Middle frontal gyrus (tissue), 1 donor: Measurements from ENCODE around the gene CHODL.

Experiments
- DNase-seq: peaks from one replicate; pipeline ENCODE4 v3.0.0-alpha.2; 2015; ENCODE audit warnings: low spot score; ENCODE audit errors: extremely low spot score

CHODL gene

GRCh38 chr21:18244671-18245463 is at the start of gene CHODL:
Gene CHODL, plus strand, starts transcription at chr21:18244833. Its CDS starts 391 bp downstream, at chr21:18245224.
- DNase-seq: no peak

- no peak for DNase-seq
Measured at GRCh38 chr21:18204931-18205330, 39.7 kb upstream of the CHODL start.

GRCh38 chr21:18218331-18218730 is 26.3 kb upstream of the CHODL start:
- DNase-seq: no peak

GRCh38 chr21:18220498-18220897 is 24.1 kb upstream of the CHODL start:
- no peak for DNase-seq

- no peak for DNase-seq
Measured at GRCh38 chr21:18222346-18222745, 22.3 kb upstream of the CHODL start.

GRCh38 chr21:18228060-18228739 is 16.4 kb upstream of the CHODL start:
- no peak for DNase-seq

- no peak for DNase-seq
Measured at GRCh38 chr21:18235545-18235944, 9.1 kb upstream of the CHODL start.

- DNase-seq: no peak
Measured at GRCh38 chr21:18245464-18245967, 883 bp downstream of the CHODL start.

GRCh38 chr21:18248171-18248570 is 3.5 kb downstream of the CHODL start:
- no peak for DNase-seq

GRCh38 chr21:18249672-18250071 is 5.0 kb downstream of the CHODL start:
- DNase-seq: no peak

GRCh38 chr21:18251065-18251464 is 6.4 kb downstream of the CHODL start:
- no peak for DNase-seq

GRCh38 chr21:18252256-18252655 is 7.6 kb downstream of the CHODL start:
- DNase-seq: no peak

GRCh38 chr21:18252680-18253079 is 8.0 kb downstream of the CHODL start:
- no peak for DNase-seq

GRCh38 chr21:18253221-18253620 is 8.6 kb downstream of the CHODL start:
- no peak for DNase-seq

GRCh38 chr21:18253799-18254198 is 9.2 kb downstream of the CHODL start:
- DNase-seq: no peak

- no peak for DNase-seq
Measured at GRCh38 chr21:18265944-18266343, 21.3 kb downstream of the CHODL start.

GRCh38 chr21:18267496-18267895 is 22.9 kb downstream of the CHODL start:
- DNase-seq: no peak

- no peak for DNase-seq
Measured at GRCh38 chr21:18268906-18269305, 24.3 kb downstream of the CHODL start.

GRCh38 chr21:18269856-18270255 is 25.2 kb downstream of the CHODL start:
- no peak for DNase-seq

- DNase-seq: no peak
Measured at GRCh38 chr21:18273400-18273799, 28.8 kb downstream of the CHODL start.

- DNase-seq: no peak
Measured at GRCh38 chr21:18274370-18274769, 29.7 kb downstream of the CHODL start.

GRCh38 chr21:18275781-18276180 is 31.1 kb downstream of the CHODL start:
- no peak for DNase-seq

- no peak for DNase-seq
Measured at GRCh38 chr21:18285379-18285778, 40.7 kb downstream of the CHODL start.
